ENCODE data around the gene RHBDD1. TPM values are rescaled to one million over a fixed set of nuclear protein-coding genes. Genes with fewer than 3 reads are reported as not detected.

The RHBDD1 gene
- polyA plus RNA-seq, 3 donors, result 8.1 to 19.5 (median 15.5) TPM

DNA sequence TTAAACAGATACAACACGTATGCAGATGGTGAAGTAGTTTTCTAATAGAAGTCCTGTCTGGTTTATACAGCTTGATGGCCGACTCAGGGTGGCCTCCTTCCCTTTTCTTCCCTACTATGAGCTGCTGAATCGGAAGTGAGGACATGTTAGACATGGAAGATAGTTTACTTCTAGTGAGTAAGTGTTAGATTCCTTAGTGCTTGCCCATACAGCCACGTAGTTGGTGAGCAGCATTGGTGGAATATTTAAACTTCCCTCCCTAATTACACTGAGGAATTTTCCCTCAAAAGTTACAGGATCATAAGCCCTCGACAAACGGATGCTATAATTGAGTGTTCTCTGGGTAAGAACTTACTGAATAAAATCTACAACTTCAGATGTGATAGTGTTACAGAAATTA lies 52.1 kb downstream of the RHBDD1 start:
- intact Hi-C loops (cut with micrococcal nuclease), result no loop called here
- no peak overlapping the region for H3K27ac Mint-ChIP-seq
- Histone ChIP-seq H3K27me3 (ENCODE audit: control insufficient read depth in 2 of 2, insufficient read depth in 2 of 2, low read length in 2 of 2) (no peaks in the 10 kb centered on the region), H3K79me2 (ENCODE audit: insufficient read depth, low read length) (no peaks in the 10 kb centered on the region), H3K27ac (ENCODE audit: low read depth in 1 of 2, low read length in 2 of 2) (no peak overlapping the region), H3K36me3 (replicated peaks in 1 of 2; ENCODE audit: control insufficient read depth in 1 of 2, insufficient read depth in 2 of 2, low read length in 2 of 2) (peaks cover 3 to 4% of the 10 kb centered on the region in 2 donors), H2AFZ (ENCODE audit: insufficient read depth, low read depth, low read length, poor library complexity, severe bottlenecking) (no peak overlapping the region), H3K9me3 (replicated peaks in 1 of 2; ENCODE audit: control insufficient read depth in 1 of 2, insufficient read depth in 1 of 2, low read length in 2 of 2) (no peaks in the 10 kb centered on the region), H3K4me3 (replicated peaks in 1 of 3; ENCODE audit: low read depth in 2 of 3, low read length in 3 of 3) (no peak overlapping the region), H3K4me2 (replicated peaks; ENCODE audit: extremely low read depth, low read length, poor library complexity, severe bottlenecking) (no peak overlapping the region), H3K9ac (ENCODE audit: insufficient read depth, low read length, poor library complexity, severe bottlenecking) (no peak overlapping the region), H4K20me1 (ENCODE audit: insufficient read depth, low read length) (no peaks in the 10 kb centered on the region), H3K4me1 (ENCODE audit: control insufficient read depth in 1 of 2, insufficient read depth in 2 of 2, low read length in 2 of 2) (no peaks in the 10 kb centered on the region)
- H3K27me3 Mint-ChIP-seq (ENCODE audit: low read depth in 3 of 3), result peaks cover 0 to 2% (median 0%) of the 10 kb centered on the region in 3 donors
- WGBS (ENCODE audit: insufficient coverage), result no CpG with 5 or more reads among the region's 6 CpGs
- no peak for DNase-seq
- TF ChIP-seq, protein P1, sequence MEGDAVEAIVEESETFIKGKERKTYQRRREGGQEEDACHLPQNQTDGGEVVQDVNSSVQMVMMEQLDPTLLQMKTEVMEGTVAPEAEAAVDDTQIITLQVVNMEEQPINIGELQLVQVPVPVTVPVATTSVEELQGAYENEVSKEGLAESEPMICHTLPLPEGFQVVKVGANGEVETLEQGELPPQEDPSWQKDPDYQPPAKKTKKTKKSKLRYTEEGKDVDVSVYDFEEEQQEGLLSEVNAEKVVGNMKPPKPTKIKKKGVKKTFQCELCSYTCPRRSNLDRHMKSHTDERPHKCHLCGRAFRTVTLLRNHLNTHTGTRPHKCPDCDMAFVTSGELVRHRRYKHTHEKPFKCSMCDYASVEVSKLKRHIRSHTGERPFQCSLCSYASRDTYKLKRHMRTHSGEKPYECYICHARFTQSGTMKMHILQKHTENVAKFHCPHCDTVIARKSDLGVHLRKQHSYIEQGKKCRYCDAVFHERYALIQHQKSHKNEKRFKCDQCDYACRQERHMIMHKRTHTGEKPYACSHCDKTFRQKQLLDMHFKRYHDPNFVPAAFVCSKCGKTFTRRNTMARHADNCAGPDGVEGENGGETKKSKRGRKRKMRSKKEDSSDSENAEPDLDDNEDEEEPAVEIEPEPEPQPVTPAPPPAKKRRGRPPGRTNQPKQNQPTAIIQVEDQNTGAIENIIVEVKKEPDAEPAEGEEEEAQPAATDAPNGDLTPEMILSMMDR (IDR thresholded peaks at IDR 0.05), result no peak
- peaks cover 0 to 2% (median 0%) of the 10 kb centered on the region in 7 donors for H3K9me3 Mint-ChIP-seq
- peaks cover 3% of the 10 kb centered on the region for H3K4me1 Mint-ChIP-seq
- peaks cover 16 to 20% of the 10 kb centered on the region in 2 donors for H3K36me3 Mint-ChIP-seq
- H3K4me3 Mint-ChIP-seq, result no peak overlapping the region

DNA sequence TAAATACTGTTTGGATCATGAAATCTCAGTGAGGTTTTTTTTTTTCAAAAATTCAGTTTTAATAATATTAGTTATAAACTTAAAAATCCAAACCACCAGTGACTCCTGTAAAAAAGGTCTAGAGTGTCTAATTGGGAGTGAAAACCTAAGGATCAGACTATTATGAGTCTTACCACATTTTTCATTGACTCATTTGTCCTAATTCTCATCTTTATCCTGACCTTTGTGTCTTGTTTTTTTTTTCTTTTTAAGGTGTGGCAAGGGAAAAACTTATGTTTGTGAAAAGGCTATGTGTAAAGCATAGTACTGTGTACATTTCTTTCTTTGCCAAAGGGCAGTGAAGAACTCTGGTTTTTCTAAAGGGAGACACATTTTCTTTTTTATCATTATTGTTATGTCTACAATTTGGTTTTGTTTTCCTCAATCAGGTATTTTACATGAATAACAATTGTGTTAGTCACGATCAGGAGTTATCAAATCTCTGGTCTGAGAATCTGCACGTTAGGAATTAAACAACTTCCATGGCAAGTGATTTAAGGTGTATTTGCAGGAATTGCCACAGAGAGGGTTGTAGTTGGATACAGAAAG lies 52.6 kb downstream of the RHBDD1 start:
- H3K27me3 ChIP-seq (ENCODE audit: control insufficient read depth in 2 of 2, insufficient read depth in 2 of 2, low read length in 2 of 2), result no peaks in the 10 kb centered on the region
- Mint-ChIP-seq H3K4me3 (no peak overlapping the region), H3K36me3 (peaks cover 13 to 17% of the 10 kb centered on the region in 2 donors), H3K4me1 (peaks cover 3% of the 10 kb centered on the region), H3K27ac (no peak overlapping the region), H3K9me3 (peaks cover 0 to 2% (median 0%) of the 10 kb centered on the region in 7 donors), H3K27me3 (ENCODE audit: low read depth in 3 of 3) (peaks cover 0 to 2% (median 0%) of the 10 kb centered on the region in 3 donors)
- intact Hi-C loops (cut with micrococcal nuclease), result no loop called here
- no peak overlapping the region for H3K4me3 ChIP-seq (replicated peaks in 1 of 3; ENCODE audit: low read depth in 2 of 3, low read length in 3 of 3)
- H3K9me3 ChIP-seq (replicated peaks in 1 of 2; ENCODE audit: control insufficient read depth in 1 of 2, insufficient read depth in 1 of 2, low read length in 2 of 2), result no peaks in the 10 kb centered on the region
- H4K20me1 ChIP-seq (ENCODE audit: insufficient read depth, low read length), result no peaks in the 10 kb centered on the region
- no peak overlapping the region for H3K4me2 ChIP-seq (replicated peaks; ENCODE audit: extremely low read depth, low read length, poor library complexity, severe bottlenecking)
- no peaks in the 10 kb centered on the region for H3K4me1 ChIP-seq (ENCODE audit: control insufficient read depth in 1 of 2, insufficient read depth in 2 of 2, low read length in 2 of 2)
- no peak for DNase-seq
- H3K27ac ChIP-seq (ENCODE audit: low read depth in 1 of 2, low read length in 2 of 2), result no peak overlapping the region
- H2AFZ ChIP-seq (ENCODE audit: insufficient read depth, low read depth, low read length, poor library complexity, severe bottlenecking), result no peak overlapping the region
- WGBS (ENCODE audit: insufficient coverage), result 100% methylated on average over 1 of the region's 2 CpGs
- H3K36me3 ChIP-seq (replicated peaks in 1 of 2; ENCODE audit: control insufficient read depth in 1 of 2, insufficient read depth in 2 of 2, low read length in 2 of 2), result peaks cover 0 to 4% of the 10 kb centered on the region in 2 donors
- H3K79me2 ChIP-seq (ENCODE audit: insufficient read depth, low read length), result no peaks in the 10 kb centered on the region
- TF ChIP-seq, protein P1 (IDR thresholded peaks at IDR 0.05), result no peak
- no peak overlapping the region for H3K9ac ChIP-seq (ENCODE audit: insufficient read depth, low read length, poor library complexity, severe bottlenecking)

All from CD14-positive monocyte (primary cell).